ENCODE measurements around the gene HIP1R.
A peak's percentile ranks its signal among the peaks of the same experiment; 100 is the strongest.

The HIP1R gene

GRCh38 chr12:122848471-122849351, 13.5 kb downstream of the HIP1R start:
- DNase-seq, result no peak

GRCh38 chr12:122849352-122850047, 14.2 kb downstream of the HIP1R start:
- peak; percentile 47 to 61 for DNase-seq

GRCh38 chr12:122850048-122850445, 14.8 kb downstream of the HIP1R start:
- no peak for DNase-seq

- DNase-seq, result no peak
These were observed 15.6 kb downstream of the HIP1R start for GRCh38 chr12:122850695-122851350.

- no peak for DNase-seq
These were observed 16.6 kb downstream of the HIP1R start for GRCh38 chr12:122851820-122852219.

GRCh38 chr12:122852336-122853275, 17.3 kb downstream of the HIP1R start:
- DNase-seq, result peak; percentile 80 to 82

- DNase-seq, result no peak
These were observed 18.5 kb downstream of the HIP1R start for GRCh38 chr12:122853582-122854245.

GRCh38 chr12:122854554-122854953, 19.3 kb downstream of the HIP1R start:
- no peak for DNase-seq

GRCh38 chr12:122855071-122855829, 20.0 kb downstream of the HIP1R start:
- no peak for DNase-seq

GRCh38 chr12:122855928-122856831, 20.9 kb downstream of the HIP1R start:
- DNase-seq, result no peak

GRCh38 chr12:122856999-122857671, 21.9 kb downstream of the HIP1R start:
- no peak for DNase-seq

- no peak for DNase-seq
These were observed 22.9 kb downstream of the HIP1R start for GRCh38 chr12:122858171-122858570.

- DNase-seq, result no peak
These were observed 23.5 kb downstream of the HIP1R start for GRCh38 chr12:122858591-122859302.

- no peak for DNase-seq
These were observed 24.2 kb downstream of the HIP1R start for GRCh38 chr12:122859303-122860039.

- peak; percentile 46 to 75 for DNase-seq
These were observed 25.0 kb downstream of the HIP1R start for GRCh38 chr12:122860040-122860853.

GRCh38 chr12:122860854-122861586, 25.8 kb downstream of the HIP1R start:
- DNase-seq, result no peak

All from hippocampal formation (tissue), 2 donors.